ENCODE results near the gene KLK4.

Gene KLK4

GRCh38 chr19:50878851-50879250 is 32.3 kb downstream of the KLK4 start:
- DNase-seq, result no peak

GRCh38 chr19:50877338-50877737 is 33.9 kb downstream of the KLK4 start:
- no peak for DNase-seq

- DNase-seq, result no peak
These were observed 34.7 kb downstream of the KLK4 start for GRCh38 chr19:50876456-50876855.

GRCh38 chr19:50875795-50876422 is 35.3 kb downstream of the KLK4 start:
- no peak for DNase-seq

GRCh38 chr19:50874211-50874610 is 37.0 kb downstream of the KLK4 start:
- DNase-seq, result no peak

- no peak for DNase-seq
These were observed 38.1 kb downstream of the KLK4 start, which contains the start of gene KLK2 for GRCh38 chr19:50873056-50873455. TSS of gene KLK2 (plus strand) at chr19:50873439. CDS start at chr19:50873474, 35 bp downstream.

- DNase-seq, result no peak
These were observed 40.6 kb downstream of the KLK4 start for GRCh38 chr19:50870417-50871089.

- DNase-seq, result no peak
These were observed 41.7 kb downstream of the KLK4 start for GRCh38 chr19:50869479-50869878.

GRCh38 chr19:50861496-50862286 is 49.5 kb downstream of the KLK4 start:
- no peak for DNase-seq

GRCh38 chr19:50861010-50861409 is 50.2 kb downstream of the KLK4 start:
- no peak for DNase-seq

GRCh38 chr19:50859849-50860248 is 51.3 kb downstream of the KLK4 start:
- no peak for DNase-seq

- no peak for DNase-seq
These were observed 52.3 kb downstream of the KLK4 start for GRCh38 chr19:50858886-50859285.

- no peak for DNase-seq
These were observed 53.8 kb downstream of the KLK4 start for GRCh38 chr19:50857366-50857765.
